ENCODE measurements around the gene NACC2.

Gene NACC2

GRCh38 chr9:136010615-136011361, 84.3 kb downstream of the NACC2 start:
- no peak for DNase-seq (ENCODE audit: low read depth)

- no peak for DNase-seq (ENCODE audit: low read depth)
Measured at GRCh38 chr9:136010176-136010575, 84.9 kb downstream of the NACC2 start.

- no peak for DNase-seq (ENCODE audit: low read depth)
Measured at GRCh38 chr9:136009516-136009915, 85.6 kb downstream of the NACC2 start.

- no peak for DNase-seq (ENCODE audit: low read depth)
Measured at GRCh38 chr9:136008693-136008997, 86.4 kb downstream of the NACC2 start.

GRCh38 chr9:136007934-136008692, 87.0 kb downstream of the NACC2 start:
- DNase-seq (ENCODE audit: low read depth): peak; percentile 93

GRCh38 chr9:136007276-136007933, 87.7 kb downstream of the NACC2 start:
- DNase-seq (ENCODE audit: low read depth): no peak

GRCh38 chr9:136006169-136006568, 88.9 kb downstream of the NACC2 start:
- DNase-seq (ENCODE audit: low read depth): no peak

GRCh38 chr9:136004712-136005111, 90.4 kb downstream of the NACC2 start:
- no peak for DNase-seq (ENCODE audit: low read depth)

- no peak for DNase-seq (ENCODE audit: low read depth)
Measured at GRCh38 chr9:136004219-136004618, 90.9 kb downstream of the NACC2 start.

GRCh38 chr9:136003411-136004218, 91.5 kb downstream of the NACC2 start:
- no peak for DNase-seq (ENCODE audit: low read depth)

GRCh38 chr9:136002881-136003280, 92.2 kb downstream of the NACC2 start:
- no peak for DNase-seq (ENCODE audit: low read depth)

- no peak for DNase-seq (ENCODE audit: low read depth)
Measured at GRCh38 chr9:136002215-136002614, 92.9 kb downstream of the NACC2 start.

GRCh38 chr9:136001231-136001630, 93.9 kb downstream of the NACC2 start:
- no peak for DNase-seq (ENCODE audit: low read depth)

GRCh38 chr9:135998410-135999071, 96.5 kb downstream of the NACC2 start:
- DNase-seq (ENCODE audit: low read depth): no peak

GRCh38 chr9:135998016-135998380, 97.1 kb downstream of the NACC2 start:
- DNase-seq (ENCODE audit: low read depth): no peak

GRCh38 chr9:135997090-135998015, 97.7 kb downstream of the NACC2 start:
- DNase-seq (ENCODE audit: low read depth): no peak

- no peak for DNase-seq (ENCODE audit: low read depth)
Measured at GRCh38 chr9:135995816-135996215, 99.3 kb downstream of the NACC2 start.

- no peak for DNase-seq (ENCODE audit: low read depth)
Measured at GRCh38 chr9:135994501-135995192, 100.4 kb downstream of the NACC2 start.

- DNase-seq (ENCODE audit: low read depth): no peak
Measured at GRCh38 chr9:135993765-135994500, 101.2 kb downstream of the NACC2 start.

- DNase-seq (ENCODE audit: low read depth): no peak
Measured at GRCh38 chr9:135993409-135993742, 101.7 kb downstream of the NACC2 start.
